ENCODE results near the gene CWF19L2.
"Not testable (repeated sequence)": the region's sequence is repeated elsewhere in the genome, so short reads cannot be mapped to it uniquely, and the experiment has no call there.

CWF19L2 gene

DNA sequence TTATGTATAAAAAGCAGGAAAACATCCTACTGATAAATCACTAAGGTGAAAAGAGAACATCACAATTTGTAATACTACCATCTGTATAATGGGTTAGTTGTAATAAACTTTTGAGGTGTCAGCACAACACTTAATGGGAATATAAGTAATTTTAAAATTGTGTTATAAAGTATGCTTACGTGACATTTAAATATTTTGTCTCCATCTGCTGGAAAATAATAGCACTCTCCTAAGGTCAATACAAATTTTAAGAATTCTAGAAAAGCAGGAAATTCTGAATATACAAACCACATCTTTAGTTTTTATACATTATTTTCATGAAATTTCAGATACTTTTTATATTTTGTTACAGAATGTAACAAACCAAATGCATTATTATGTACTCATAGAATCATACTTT, 19.5 kb downstream of the CWF19L2 start:
- DNase-seq (ENCODE audit: low read depth in 2 of 2): no peak

DNA sequence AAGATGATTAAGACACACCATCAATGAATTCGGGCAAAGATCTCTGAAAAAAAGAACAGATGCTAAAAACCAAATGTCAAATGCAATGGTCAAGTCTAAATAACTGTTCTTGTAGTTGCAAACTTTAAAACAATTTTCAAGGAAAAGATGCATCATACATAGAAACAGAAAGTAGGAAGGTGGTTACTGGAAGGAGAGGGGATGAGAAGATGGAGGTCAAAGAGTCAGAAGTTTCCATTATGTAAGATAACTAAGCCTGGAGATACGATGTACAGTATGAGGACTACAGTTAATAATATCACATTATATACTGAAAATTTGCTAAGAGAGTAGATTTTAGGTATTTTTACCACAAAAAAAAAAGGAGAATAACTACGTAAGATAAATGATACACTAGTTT, 27.1 kb downstream of the CWF19L2 start:
- DNase-seq (ENCODE audit: low read depth in 2 of 2): no peak

GRCh38 chr11:107427569-107428180, 29.9 kb downstream of the CWF19L2 start:
- DNase-seq (ENCODE audit: low read depth in 2 of 2): no peak

- no peak for DNase-seq (ENCODE audit: low read depth in 2 of 2)
These were observed 44.3 kb downstream of the CWF19L2 start for GRCh38 chr11:107413352-107413751.

- no peak for DNase-seq (ENCODE audit: low read depth in 2 of 2)
These were observed 48.8 kb downstream of the CWF19L2 start for GRCh38 chr11:107408762-107409211.

- no peak for DNase-seq (ENCODE audit: low read depth in 2 of 2)
These were observed 52.4 kb downstream of the CWF19L2 start for GRCh38 chr11:107405260-107405659.

DNA sequence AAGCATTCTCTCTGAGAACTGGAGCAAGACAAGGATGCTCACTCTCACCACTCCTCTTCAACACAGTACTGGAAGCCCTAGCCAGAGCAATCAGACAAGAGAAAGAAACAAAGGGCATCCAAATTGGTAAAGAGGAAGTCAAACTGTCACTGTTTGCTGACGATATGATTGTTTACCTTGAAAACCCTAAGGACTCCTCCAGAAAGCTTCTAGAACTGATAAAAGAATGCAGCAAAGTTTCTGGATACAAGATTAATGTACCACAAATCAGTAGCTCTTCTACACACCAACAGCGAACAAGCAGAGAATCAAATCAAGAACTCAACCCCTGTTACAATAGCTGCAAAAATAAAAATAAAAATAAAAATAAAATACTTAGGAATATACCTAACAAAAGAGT, 56.5 kb downstream of the CWF19L2 start:
- DNase-seq (ENCODE audit: low read depth in 2 of 2): not testable (repeated sequence)

DNA sequence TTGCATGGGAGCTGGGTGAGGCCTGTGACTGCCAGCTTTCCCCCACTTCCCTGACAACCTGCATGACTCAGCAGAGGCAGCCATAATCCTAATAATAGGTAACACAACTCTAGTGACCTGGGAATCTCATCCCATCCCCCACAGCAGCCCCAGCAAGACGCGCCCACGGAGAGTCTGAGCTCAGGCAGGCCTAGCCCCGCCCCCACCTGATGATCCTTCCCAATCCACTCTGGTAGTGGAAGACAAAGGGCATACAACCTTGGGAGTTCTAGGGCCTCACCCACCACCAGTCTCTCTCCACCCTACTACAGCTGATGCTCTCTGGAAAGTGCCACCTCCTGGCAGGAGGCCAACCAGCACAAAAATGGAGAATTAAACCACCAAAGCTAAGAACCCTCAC, 60.3 kb downstream of the CWF19L2 start:
- no peak for DNase-seq (ENCODE audit: low read depth in 2 of 2)

GRCh38 chr11:107392611-107393010, 65.0 kb downstream of the CWF19L2 start:
- no peak for DNase-seq (ENCODE audit: low read depth in 2 of 2)

GRCh38 chr11:107390701-107391100, 66.9 kb downstream of the CWF19L2 start:
- not testable (repeated sequence) for DNase-seq (ENCODE audit: low read depth in 2 of 2)

DNA sequence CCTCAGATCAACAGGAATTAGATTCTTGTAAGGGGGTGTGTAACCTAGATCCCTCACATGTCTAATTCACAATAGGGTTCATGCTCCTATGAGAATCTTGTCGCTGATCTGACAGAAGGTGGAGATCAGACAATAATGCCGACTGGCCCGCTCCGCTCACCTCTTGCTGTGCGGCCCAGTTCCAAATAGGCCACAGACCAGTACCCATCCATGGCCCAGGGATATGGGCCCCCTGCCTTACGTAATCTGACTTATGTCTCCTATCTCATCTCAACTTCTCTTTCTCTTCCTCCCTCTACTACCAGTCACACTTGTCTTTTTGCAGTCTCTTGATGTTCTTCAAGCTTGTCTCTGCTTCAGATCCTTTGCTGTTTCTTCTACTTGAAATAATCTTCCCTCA, 70.0 kb downstream of the CWF19L2 start:
- no peak for DNase-seq (ENCODE audit: low read depth in 2 of 2)

- no peak for DNase-seq (ENCODE audit: low read depth in 2 of 2)
These were observed 72.2 kb downstream of the CWF19L2 start for GRCh38 chr11:107385361-107385981.

DNA sequence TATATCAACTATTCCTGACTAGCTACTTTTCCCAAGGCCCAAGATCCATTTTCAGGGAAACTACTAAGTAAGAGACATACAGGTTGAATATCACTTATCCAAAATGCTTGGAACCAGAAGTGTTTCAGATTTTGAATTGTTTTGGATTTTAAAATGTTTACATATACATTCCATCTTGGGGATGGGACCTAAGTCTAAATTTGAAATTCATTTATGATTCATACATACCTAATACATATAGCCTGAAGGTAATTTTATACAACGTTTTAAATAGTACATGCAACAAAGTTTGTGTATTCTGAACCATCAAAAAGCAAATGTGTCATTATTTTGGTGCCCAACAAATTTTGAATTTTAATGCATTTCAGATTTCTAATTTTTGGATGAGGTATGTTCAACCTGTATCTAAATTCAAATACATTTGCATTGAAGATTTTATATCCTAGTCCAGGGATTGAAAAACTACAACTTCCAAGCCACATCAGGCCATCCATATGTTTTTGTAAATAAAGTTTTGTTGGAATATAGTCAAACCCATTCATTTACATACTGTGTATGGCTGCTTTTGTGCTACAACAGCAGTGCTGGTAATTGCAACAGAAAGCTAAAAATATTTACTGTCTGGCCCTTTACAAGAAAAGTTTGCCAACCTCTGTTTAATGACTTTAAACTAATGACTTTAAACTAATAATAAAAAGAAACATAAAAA, 73.3 kb downstream of the CWF19L2 start:
- DNase-seq (ENCODE audit: low read depth in 2 of 2): no peak

GRCh38 chr11:107372439-107372838, 85.2 kb downstream of the CWF19L2 start:
- no peak for DNase-seq (ENCODE audit: low read depth in 2 of 2)

DNA sequence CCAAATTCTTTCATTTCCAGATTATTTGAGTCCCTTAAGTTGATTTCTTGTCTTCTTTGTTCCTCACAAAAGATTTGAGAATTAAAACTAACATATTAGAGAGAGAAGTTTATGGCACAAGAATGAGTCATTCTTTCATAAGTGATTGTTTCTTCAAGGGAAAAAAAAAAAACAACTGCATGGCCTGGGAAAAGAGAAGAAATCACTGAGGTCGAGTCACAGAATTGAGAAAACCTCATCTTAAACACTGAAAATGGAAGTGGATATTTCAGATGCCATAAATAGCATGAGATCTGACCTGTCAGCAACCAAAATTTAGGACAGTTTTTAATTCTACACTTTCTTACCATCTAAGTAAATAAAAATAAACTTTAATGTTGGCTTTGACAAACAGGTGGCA, 87.2 kb downstream of the CWF19L2 start:
- DNase-seq (ENCODE audit: low read depth in 2 of 2): no peak

DNA sequence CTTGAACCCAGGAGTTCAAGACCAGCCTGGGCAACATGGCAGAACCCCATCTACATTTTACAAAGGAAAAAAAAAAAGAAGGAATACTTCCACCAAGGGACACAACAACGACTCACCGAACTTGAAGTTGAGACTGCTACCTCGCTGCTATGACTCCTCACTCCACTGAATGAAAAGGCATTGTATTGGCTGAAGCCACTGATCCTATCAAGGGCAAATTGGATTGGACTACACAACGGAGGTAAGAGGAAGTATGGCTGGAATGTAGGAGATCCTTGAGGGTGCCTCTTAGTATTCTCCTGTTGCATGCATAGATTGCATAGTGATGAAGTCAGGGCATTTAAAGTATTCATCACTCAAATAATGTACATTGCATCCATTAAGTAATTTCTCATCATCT, 97.9 kb downstream of the CWF19L2 start:
- DNase-seq (ENCODE audit: low read depth in 2 of 2): no peak

DNA sequence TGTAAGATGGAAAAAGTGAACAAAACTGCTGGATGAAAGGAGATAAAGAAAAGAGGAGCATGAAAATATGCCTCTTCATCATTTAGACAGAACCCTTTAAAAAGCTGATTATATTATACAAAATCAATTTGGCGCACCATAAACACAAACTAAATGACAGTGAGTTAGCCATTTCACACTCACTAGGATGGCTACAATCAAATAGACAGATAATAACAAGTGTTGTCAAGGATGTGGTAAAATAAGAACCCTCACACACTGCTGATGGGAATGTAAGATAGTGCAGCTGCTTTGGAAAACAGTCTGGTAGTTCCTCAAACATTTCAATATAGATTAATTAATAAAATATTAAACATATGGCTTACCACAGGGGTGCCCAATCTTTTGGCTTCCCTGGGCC, 99.7 kb downstream of the CWF19L2 start:
- DNase-seq (ENCODE audit: low read depth in 2 of 2): no peak

DNA sequence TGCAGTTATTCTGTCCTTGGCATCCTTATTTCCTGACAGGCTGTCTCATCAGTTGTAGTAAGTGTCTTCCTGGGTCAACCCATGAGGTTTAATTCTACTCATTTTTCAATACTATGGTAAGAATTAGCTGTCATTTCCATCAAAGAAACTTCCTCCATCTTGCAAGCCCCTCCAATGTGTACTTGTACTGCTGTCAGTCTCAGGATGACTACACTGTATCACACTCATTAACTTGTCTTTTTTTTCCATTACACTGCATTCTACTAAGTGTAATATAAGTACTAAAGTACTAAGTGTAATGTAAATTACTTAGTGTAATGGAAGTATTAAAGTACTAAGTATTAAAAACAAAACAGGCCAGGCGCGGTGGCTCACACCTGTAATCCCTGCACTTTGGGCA, 102.8 kb downstream of the CWF19L2 start:
- DNase-seq (ENCODE audit: low read depth in 2 of 2): no peak

- no peak for DNase-seq (ENCODE audit: low read depth in 2 of 2)
These were observed 119.7 kb downstream of the CWF19L2 start for GRCh38 chr11:107337917-107338316.

DNA sequence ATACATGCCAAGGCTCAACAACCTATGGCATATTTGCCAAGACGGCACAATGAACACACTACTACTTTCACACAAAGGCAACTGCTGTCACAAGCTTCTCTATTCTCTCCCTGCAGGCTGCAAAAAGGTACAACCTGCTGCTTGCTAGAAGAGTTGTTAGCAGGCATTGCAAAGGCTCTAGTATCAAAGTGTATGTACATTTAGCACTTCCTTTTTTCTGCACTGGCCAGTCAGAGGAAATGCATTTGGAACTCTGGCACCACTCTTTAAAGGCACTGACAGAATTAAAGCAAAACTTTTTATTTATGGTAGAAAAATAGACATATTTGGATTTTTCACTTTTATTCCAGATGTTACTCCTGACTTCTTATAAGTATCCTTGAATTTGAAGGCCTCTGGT, 125.9 kb downstream of the CWF19L2 start:
- no peak for DNase-seq (ENCODE audit: low read depth in 2 of 2)

DNA sequence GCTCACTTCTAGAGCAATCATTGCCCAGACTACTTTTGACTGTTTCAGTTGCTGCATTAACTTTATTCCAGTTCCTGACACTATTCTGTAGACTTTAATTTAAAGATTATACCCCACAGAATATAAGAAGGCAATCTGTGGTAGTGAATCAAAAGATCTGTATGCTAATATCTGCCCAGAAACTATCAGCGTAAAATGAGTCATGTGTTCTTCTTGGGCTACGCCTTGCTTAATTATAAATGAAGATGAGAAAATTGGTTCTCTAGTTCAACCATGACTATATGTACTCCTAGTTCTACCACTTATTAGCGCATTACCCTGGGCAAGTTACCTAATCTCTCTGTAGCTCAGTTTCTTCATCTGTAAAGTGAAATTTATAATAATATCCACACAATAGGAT, 128.5 kb downstream of the CWF19L2 start:
- no peak for DNase-seq (ENCODE audit: low read depth in 2 of 2)

- DNase-seq (ENCODE audit: low read depth in 2 of 2): no peak
These were observed 141.2 kb downstream of the CWF19L2 start for GRCh38 chr11:107316426-107316825.

GRCh38 chr11:107307991-107308390, 149.6 kb downstream of the CWF19L2 start:
- no peak for DNase-seq (ENCODE audit: low read depth in 2 of 2)

Measured in stimulated activated CD8-positive, alpha-beta memory T cell treated with anti-CD3 and anti-CD28 coated beads, Interleukin-7, amount 100 ng/mL, for 1 hour (primary cell).